A673 (cell line): ENCODE results near the gene CELF4.

Source experiments
- EZH2 ChIP-seq: fragments of 200-600 bp; sonication (generic); IDR thresholded peaks from 2 replicates; pipeline ENCODE4 v1.6.1; 2017; ENCODE audit warnings: borderline replicate concordance, low read depth, mild to moderate bottlenecking, mixed read lengths, antibody characterized with exemption, low read length; ENCODE audit not compliant: poor library complexity, severe bottlenecking
- TF ChIP-seq, protein P1 (sequence below): fragments of 300-800, 200-600 bp; sonication (generic); conservative IDR thresholded peaks from 2 replicates; pipeline ENCODE4 v1.5.1; 2017; ENCODE audit warnings: low read depth, mild to moderate bottlenecking, antibody characterized with exemption, low read length, moderate library complexity, mixed read lengths

DNA sequence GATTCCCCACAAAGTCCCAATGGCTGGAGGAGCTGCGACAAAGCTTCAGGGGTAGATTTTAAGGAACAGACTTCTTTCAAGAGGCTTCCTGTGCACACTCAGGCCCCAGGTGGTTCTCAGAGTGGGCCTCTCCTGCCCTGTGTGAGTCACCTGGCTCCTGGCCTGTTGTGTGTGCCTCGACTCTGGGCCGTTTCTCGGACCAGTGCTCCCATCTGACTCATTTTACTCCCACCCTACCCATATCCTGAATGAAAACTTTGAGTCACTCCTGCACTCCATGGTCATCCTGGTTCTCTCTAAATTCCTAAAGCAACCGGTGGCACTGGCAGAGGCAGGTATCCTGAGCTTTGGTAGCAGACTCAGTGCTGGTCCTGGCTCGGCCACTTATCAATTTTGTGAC, 84.1 kb downstream of the CELF4 start:
- TF ChIP-seq, protein P1, sequence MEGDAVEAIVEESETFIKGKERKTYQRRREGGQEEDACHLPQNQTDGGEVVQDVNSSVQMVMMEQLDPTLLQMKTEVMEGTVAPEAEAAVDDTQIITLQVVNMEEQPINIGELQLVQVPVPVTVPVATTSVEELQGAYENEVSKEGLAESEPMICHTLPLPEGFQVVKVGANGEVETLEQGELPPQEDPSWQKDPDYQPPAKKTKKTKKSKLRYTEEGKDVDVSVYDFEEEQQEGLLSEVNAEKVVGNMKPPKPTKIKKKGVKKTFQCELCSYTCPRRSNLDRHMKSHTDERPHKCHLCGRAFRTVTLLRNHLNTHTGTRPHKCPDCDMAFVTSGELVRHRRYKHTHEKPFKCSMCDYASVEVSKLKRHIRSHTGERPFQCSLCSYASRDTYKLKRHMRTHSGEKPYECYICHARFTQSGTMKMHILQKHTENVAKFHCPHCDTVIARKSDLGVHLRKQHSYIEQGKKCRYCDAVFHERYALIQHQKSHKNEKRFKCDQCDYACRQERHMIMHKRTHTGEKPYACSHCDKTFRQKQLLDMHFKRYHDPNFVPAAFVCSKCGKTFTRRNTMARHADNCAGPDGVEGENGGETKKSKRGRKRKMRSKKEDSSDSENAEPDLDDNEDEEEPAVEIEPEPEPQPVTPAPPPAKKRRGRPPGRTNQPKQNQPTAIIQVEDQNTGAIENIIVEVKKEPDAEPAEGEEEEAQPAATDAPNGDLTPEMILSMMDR, result no peak
- no peak for TF ChIP-seq EZH2
